ENCODE data around the gene GPC5.

DNA sequence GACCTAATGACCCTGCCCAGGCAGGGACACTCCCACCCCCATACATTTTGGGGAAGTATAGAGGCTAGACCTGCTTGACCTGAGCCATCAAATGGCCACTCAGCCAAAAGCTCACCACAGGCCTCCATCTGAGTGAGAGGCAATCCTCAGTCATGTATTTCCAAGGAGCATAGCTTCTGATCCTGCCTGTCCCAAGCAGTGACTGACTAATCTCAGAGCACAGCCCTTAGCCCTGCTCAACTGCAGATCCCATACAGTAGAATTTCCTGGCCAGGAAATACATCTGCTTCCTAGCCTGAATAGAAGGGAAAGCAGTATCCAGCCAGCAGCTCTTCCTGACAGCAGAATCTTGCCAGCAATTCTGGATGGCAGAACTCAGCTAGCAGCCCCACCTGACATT, 947.6 kb downstream of the GPC5 start:
- TF ChIP-seq, protein P1, sequence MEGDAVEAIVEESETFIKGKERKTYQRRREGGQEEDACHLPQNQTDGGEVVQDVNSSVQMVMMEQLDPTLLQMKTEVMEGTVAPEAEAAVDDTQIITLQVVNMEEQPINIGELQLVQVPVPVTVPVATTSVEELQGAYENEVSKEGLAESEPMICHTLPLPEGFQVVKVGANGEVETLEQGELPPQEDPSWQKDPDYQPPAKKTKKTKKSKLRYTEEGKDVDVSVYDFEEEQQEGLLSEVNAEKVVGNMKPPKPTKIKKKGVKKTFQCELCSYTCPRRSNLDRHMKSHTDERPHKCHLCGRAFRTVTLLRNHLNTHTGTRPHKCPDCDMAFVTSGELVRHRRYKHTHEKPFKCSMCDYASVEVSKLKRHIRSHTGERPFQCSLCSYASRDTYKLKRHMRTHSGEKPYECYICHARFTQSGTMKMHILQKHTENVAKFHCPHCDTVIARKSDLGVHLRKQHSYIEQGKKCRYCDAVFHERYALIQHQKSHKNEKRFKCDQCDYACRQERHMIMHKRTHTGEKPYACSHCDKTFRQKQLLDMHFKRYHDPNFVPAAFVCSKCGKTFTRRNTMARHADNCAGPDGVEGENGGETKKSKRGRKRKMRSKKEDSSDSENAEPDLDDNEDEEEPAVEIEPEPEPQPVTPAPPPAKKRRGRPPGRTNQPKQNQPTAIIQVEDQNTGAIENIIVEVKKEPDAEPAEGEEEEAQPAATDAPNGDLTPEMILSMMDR (conservative IDR thresholded peaks at IDR 0.05; ENCODE audit: low read depth, low read length) = no peak
- TF ChIP-seq EZH2 (IDR thresholded peaks at IDR 0.05; ENCODE audit: borderline replicate concordance, low read depth, low read length, poor library complexity, severe bottlenecking) = no peak

All from A673 (cell line).